ENCODE results near the gene EBI3.
A peak's percentile ranks its signal among the peaks of the same experiment; 100 is the strongest.
"Not testable (repeated sequence)": the region's sequence is repeated elsewhere in the genome, so short reads cannot be mapped to it uniquely, and the experiment has no call there.

EBI3 gene

GRCh38 chr19:4216846-4217245 is 12.5 kb upstream of the EBI3 start:
- Mint-ChIP-seq H3K4me3 (no peak overlapping the region), H3K9me3 (no peaks in the 10 kb centered on the region), H3K4me1 (ENCODE audit: low read depth) (no peaks in the 10 kb centered on the region), H3K27ac (no peak overlapping the region), H3K36me3 (ENCODE audit: low read depth) (no peaks in the 10 kb centered on the region), H3K27me3 (ENCODE audit: low read depth) (no peaks in the 10 kb centered on the region)
- no peak for DNase-seq (ENCODE audit: low spot score)

GRCh38 chr19:4217429-4218264 is 11.7 kb upstream of the EBI3 start:
- Mint-ChIP-seq H3K27me3 (ENCODE audit: low read depth) (no peaks in the 10 kb centered on the region), H3K36me3 (ENCODE audit: low read depth) (no peaks in the 10 kb centered on the region), H3K9me3 (no peaks in the 10 kb centered on the region), H3K4me1 (ENCODE audit: low read depth) (no peaks in the 10 kb centered on the region), H3K27ac (no peak overlapping the region), H3K4me3 (no peak overlapping the region)
- no peak for DNase-seq (ENCODE audit: low spot score)

GRCh38 chr19:4218523-4218922 is 10.8 kb upstream of the EBI3 start:
- H3K27ac Mint-ChIP-seq, result not testable (repeated sequence)

GRCh38 chr19:4220188-4220587 is 9.1 kb upstream of the EBI3 start:
- Mint-ChIP-seq H3K27ac (no peak overlapping the region), H3K4me1 (ENCODE audit: low read depth) (no peaks in the 10 kb centered on the region), H3K9me3 (no peaks in the 10 kb centered on the region), H3K36me3 (ENCODE audit: low read depth) (no peaks in the 10 kb centered on the region), H3K27me3 (ENCODE audit: low read depth) (no peaks in the 10 kb centered on the region), H3K4me3 (no peak overlapping the region)
- DNase-seq (ENCODE audit: low spot score), result no peak

More at GRCh38 chr19:4218523-4218922, 10.8 kb upstream of the EBI3 start:
- H3K36me3 Mint-ChIP-seq (ENCODE audit: low read depth); H3K9me3 Mint-ChIP-seq; DNase-seq (ENCODE audit: low spot score); H3K4me3 Mint-ChIP-seq; H3K4me1 Mint-ChIP-seq (ENCODE audit: low read depth); H3K27me3 Mint-ChIP-seq (ENCODE audit: low read depth): not testable (repeated sequence)

GRCh38 chr19:4224470-4224869 is 4.9 kb upstream of the EBI3 start:
- no peak overlapping the region for H3K27ac Mint-ChIP-seq

GRCh38 chr19:4225885-4226284 is 3.4 kb upstream of the EBI3 start:
- Mint-ChIP-seq H3K27ac (no peak overlapping the region), H3K9me3 (no peaks in the 10 kb centered on the region), H3K4me3 (no peak overlapping the region), H3K4me1 (ENCODE audit: low read depth) (peaks cover 6% of the 10 kb centered on the region), H3K27me3 (ENCODE audit: low read depth) (no peaks in the 10 kb centered on the region), H3K36me3 (ENCODE audit: low read depth) (no peaks in the 10 kb centered on the region)
- no peak for DNase-seq (ENCODE audit: low spot score)

More at GRCh38 chr19:4224470-4224869, 4.9 kb upstream of the EBI3 start:
- DNase-seq (ENCODE audit: low spot score), result no peak
- Mint-ChIP-seq H3K4me1 (ENCODE audit: low read depth) (peaks cover 5% of the 10 kb centered on the region), H3K9me3 (no peaks in the 10 kb centered on the region), H3K4me3 (no peak overlapping the region), H3K36me3 (ENCODE audit: low read depth) (no peaks in the 10 kb centered on the region), H3K27me3 (ENCODE audit: low read depth) (no peaks in the 10 kb centered on the region)

- H3K4me3 Mint-ChIP-seq, result no peak overlapping the region
- H3K9me3 Mint-ChIP-seq, result no peaks in the 10 kb centered on the region
- H3K27ac Mint-ChIP-seq, result no peak overlapping the region
- H3K4me1 Mint-ChIP-seq (ENCODE audit: low read depth), result peaks cover 6% of the 10 kb centered on the region
- DNase-seq (ENCODE audit: low spot score), result no peak
- no peaks in the 10 kb centered on the region for H3K36me3 Mint-ChIP-seq (ENCODE audit: low read depth)
- no peaks in the 10 kb centered on the region for H3K27me3 Mint-ChIP-seq (ENCODE audit: low read depth)
These were observed 1.6 kb upstream of the EBI3 start for GRCh38 chr19:4227771-4228170.

GRCh38 chr19:4228765-4229178 is 551 bp upstream of the EBI3 start:
- no peak overlapping the region for H3K27ac Mint-ChIP-seq
- no peaks in the 10 kb centered on the region for H3K36me3 Mint-ChIP-seq (ENCODE audit: low read depth)
- H3K4me1 Mint-ChIP-seq (ENCODE audit: low read depth), result peaks cover 6% of the 10 kb centered on the region
- H3K9me3 Mint-ChIP-seq, result no peaks in the 10 kb centered on the region
- no peak overlapping the region for H3K4me3 Mint-ChIP-seq
- H3K27me3 Mint-ChIP-seq (ENCODE audit: low read depth), result no peaks in the 10 kb centered on the region
- DNase-seq (ENCODE audit: low spot score), result no peak

- not testable (repeated sequence) for H3K27me3 Mint-ChIP-seq (ENCODE audit: low read depth); DNase-seq (ENCODE audit: low spot score); H3K27ac Mint-ChIP-seq; H3K9me3 Mint-ChIP-seq; H3K4me3 Mint-ChIP-seq; H3K4me1 Mint-ChIP-seq (ENCODE audit: low read depth); H3K36me3 Mint-ChIP-seq (ENCODE audit: low read depth)
These were observed 914 bp downstream of the EBI3 start for GRCh38 chr19:4230237-4230636.

- not testable (repeated sequence) for H3K27me3 Mint-ChIP-seq (ENCODE audit: low read depth); DNase-seq (ENCODE audit: low spot score); H3K4me3 Mint-ChIP-seq; H3K9me3 Mint-ChIP-seq; H3K4me1 Mint-ChIP-seq (ENCODE audit: low read depth); H3K36me3 Mint-ChIP-seq (ENCODE audit: low read depth); H3K27ac Mint-ChIP-seq
These were observed 2.2 kb downstream of the EBI3 start for GRCh38 chr19:4231521-4231920.

GRCh38 chr19:4232139-4232538 is 2.8 kb downstream of the EBI3 start:
- H3K27me3 Mint-ChIP-seq (ENCODE audit: low read depth); H3K4me1 Mint-ChIP-seq (ENCODE audit: low read depth); H3K9me3 Mint-ChIP-seq; DNase-seq (ENCODE audit: low spot score); H3K4me3 Mint-ChIP-seq; H3K27ac Mint-ChIP-seq; H3K36me3 Mint-ChIP-seq (ENCODE audit: low read depth): not testable (repeated sequence)

GRCh38 chr19:4232614-4233281 is 3.4 kb downstream of the EBI3 start:
- no peak overlapping the region for H3K4me3 Mint-ChIP-seq
- H3K9me3 Mint-ChIP-seq, result no peaks in the 10 kb centered on the region
- no peaks in the 10 kb centered on the region for H3K36me3 Mint-ChIP-seq (ENCODE audit: low read depth)
- no peak for DNase-seq (ENCODE audit: low spot score)
- H3K27me3 Mint-ChIP-seq (ENCODE audit: low read depth), result no peaks in the 10 kb centered on the region
- peaks cover 4% of the 10 kb centered on the region for H3K4me1 Mint-ChIP-seq (ENCODE audit: low read depth)
- H3K27ac Mint-ChIP-seq, result no peak overlapping the region

GRCh38 chr19:4233282-4233853 is 4.0 kb downstream of the EBI3 start:
- Mint-ChIP-seq H3K27ac (peak overlapping the region; percentile 15), H3K4me1 (ENCODE audit: low read depth) (peaks cover 4% of the 10 kb centered on the region), H3K27me3 (ENCODE audit: low read depth) (no peaks in the 10 kb centered on the region), H3K9me3 (no peaks in the 10 kb centered on the region), H3K4me3 (no peak overlapping the region), H3K36me3 (ENCODE audit: low read depth) (no peaks in the 10 kb centered on the region)
- DNase-seq (ENCODE audit: low spot score), result peak; percentile 62

- Mint-ChIP-seq H3K4me3 (no peak overlapping the region), H3K27ac (no peak overlapping the region), H3K36me3 (ENCODE audit: low read depth) (no peaks in the 10 kb centered on the region), H3K4me1 (ENCODE audit: low read depth) (peaks cover 3% of the 10 kb centered on the region), H3K27me3 (ENCODE audit: low read depth) (no peaks in the 10 kb centered on the region), H3K9me3 (no peaks in the 10 kb centered on the region)
- no peak for DNase-seq (ENCODE audit: low spot score)
These were observed 5.0 kb downstream of the EBI3 start for GRCh38 chr19:4234142-4234861.
